H4 (cell line): ENCODE measurements around the gene PLPP3. TPM values are rescaled to one million over a fixed set of nuclear protein-coding genes. Genes with fewer than 3 reads are reported as not detected.

Source experiments
- total RNA-seq: library from RNA; depleted of rRNA; stranded (reverse); fragments of >200 nt; shearing (Covaris generic); gene quantifications from 2 replicates; pipeline ENCODE4 v1.2.3, GENCODE V29; 2014; rRNA removed

Gene PLPP3
- total RNA-seq, 1 experiment from 2014 or later, result 7.9 TPM

Other genes with a start within 250 kb of the PLPP3 start
- 2.2 and 3.5 TPM in 2 replicates for gene PRKAA2, start 65.8 kb upstream of the PLPP3 start, total RNA-seq
- gene FYB2, start 239.8 kb upstream of the PLPP3 start, total RNA-seq, result not detected in 2 replicates